Measurements from ENCODE around the gene RPL35.

GRCh38 chr9:124890179-124890578 lies 28.4 kb upstream of the RPL35 start:
- no peak for TF ChIP-seq CTCF (IDR thresholded peaks at IDR 0.05)
- no peak for TF ChIP-seq POLR2AphosphoS5 (IDR thresholded peaks at IDR 0.05)
- TF ChIP-seq POLR2A (IDR thresholded peaks at IDR 0.05): no peak
